Hematopoietic multipotent progenitor cell treated with erythropoietin and hydrocortisone succinate and interleukin-3 and kit ligand, for 8 days (in vitro differentiated cells): ENCODE results near the gene SMPD3.

Experiments
- DNase-seq: peaks from one replicate; pipeline ENCODE4 v3.0.0-alpha.2; 2015

Gene SMPD3

DNA sequence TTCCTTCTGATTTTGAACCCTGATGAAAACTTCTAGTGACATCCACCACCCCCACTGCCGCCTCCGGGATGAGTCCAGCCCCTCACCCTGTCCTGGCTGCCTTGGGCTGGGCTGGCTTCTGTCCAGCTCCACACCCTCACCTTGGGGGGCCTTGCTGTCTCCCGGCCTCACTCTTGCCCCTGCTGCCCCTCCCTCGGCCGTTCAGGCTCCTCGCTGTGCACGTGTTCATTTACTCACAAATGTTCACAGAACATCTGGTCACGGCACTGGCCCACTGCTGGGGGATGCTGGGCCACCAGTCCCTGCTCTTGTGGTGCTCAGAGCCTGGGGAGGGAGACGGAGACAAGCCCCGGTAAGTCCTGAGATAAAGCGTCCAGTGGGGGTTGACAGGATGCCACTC lies 96.8 kb downstream of the SMPD3 start:
- no peak for DNase-seq

DNA sequence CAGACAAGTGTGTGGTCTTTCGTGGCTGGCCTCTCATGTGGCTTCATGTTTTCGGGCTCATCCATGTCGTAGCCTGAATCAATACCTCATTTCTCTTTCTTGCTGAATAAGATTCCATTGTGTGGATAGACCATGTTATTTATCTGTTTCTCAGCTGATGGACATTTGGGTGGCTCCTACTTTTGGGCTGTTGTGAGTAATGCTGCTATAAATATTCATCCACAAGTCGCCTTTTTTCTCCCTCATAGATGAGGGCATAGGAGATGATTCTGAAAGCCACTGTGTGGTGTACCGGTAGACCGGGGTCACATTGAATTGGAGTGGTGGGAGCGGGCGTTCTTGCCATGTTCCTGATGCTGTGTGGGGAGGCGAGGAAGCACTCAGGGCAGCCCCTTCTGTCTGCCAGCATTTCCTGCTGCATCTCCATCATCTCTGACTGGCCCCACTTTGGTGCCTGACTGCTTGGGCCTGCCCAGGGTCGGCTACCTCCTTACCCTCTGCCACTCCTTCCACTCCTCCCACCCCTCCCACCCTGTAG lies 97.4 kb downstream of the SMPD3 start:
- no peak for DNase-seq

DNA sequence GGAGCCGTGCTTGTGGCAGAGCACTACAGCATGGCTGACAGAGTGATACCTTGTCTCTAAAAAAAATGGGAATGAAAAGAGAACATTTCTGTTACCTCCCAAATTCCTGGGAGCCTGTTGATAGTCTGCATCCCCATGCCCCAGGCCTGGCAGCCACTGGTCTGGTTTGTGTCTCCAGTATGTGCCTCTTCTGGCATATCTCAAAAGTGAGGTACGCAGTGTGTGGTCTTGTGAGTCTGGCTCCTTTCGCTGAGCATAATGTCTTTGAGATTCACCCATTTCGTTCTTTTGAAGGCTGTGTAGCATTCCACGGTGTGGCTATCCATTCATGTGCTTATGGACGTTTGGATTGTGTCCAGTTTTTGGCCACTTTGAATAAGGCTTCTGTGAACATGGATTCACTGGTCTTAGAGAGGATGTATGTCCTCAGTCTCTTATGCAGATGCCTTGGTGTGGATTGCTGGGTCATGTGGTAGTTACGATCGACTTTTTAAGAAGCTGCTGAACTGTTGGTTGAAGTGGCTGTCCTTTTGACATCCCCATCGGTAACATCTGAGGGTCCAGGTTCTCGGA lies 98.4 kb downstream of the SMPD3 start:
- no peak for DNase-seq

- no peak for DNase-seq
These were observed 99.5 kb downstream of the SMPD3 start for GRCh38 chr16:68348639-68349445.

DNA sequence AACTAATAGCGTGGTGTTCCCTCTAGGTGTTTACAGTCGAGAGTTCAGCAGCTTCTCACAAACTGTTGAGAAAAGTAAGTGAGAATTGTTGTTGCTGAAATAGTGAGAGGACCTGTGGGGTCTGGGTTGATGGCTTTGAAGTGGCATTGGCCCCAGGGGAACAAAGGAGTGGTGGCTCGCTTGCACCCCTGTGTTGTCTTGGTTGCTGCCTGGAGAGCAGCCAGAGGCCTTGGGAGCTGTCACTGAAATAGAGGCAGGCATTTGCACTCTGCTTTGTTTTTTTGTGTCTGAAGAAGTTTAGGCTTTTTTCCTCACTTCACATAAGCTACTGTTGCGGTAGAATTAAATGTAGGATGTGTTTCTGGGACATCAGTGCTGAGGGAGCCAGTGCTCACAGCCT lies 100.7 kb downstream of the SMPD3 start:
- DNase-seq: no peak

- DNase-seq: no peak
These were observed 101.3 kb downstream of the SMPD3 start for GRCh38 chr16:68346892-68347480.

GRCh38 chr16:68345958-68346635 lies 102.2 kb downstream of the SMPD3 start:
- DNase-seq: no peak

GRCh38 chr16:68345351-68345810 lies 102.9 kb downstream of the SMPD3 start:
- no peak for DNase-seq

DNA sequence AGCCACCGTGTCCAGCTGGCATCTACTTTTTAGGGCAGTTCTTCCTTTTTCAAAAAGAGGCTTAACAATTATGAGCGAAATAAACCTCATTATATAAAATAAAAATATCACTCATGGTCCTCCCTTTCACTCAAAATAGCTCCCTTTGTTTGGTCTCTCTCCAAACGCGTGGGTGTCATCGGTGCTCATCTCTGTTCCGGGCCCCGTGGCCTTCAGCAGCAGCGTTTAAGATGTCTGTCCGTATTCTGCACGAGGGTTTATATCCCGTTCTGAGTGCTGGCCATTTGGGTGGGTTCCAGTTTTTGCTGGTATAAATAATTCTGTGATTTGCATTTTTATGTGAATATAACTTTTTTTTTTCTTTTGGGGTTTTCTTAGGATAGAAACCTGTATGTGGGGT lies 104.1 kb downstream of the SMPD3 start:
- DNase-seq: no peak

DNA sequence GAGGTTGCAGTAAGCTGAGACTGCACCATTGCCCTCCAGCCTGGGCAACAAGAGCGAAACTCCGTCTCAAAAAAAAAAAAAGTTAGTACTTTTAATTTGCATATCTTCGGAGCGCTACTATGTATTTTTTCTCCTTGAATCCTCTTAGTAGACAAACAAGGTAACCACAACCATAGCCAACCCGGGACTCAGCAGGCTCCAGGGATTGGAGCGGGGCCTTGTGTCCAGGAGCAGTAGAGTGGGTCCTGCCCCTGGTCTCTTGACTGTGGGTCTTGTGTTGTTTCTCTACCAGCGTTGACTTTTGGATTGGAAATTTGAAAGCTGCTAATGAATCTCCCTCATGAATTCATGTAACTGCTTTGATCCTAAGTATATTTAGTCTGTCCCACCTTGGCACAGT lies 105.2 kb downstream of the SMPD3 start:
- DNase-seq: no peak

DNA sequence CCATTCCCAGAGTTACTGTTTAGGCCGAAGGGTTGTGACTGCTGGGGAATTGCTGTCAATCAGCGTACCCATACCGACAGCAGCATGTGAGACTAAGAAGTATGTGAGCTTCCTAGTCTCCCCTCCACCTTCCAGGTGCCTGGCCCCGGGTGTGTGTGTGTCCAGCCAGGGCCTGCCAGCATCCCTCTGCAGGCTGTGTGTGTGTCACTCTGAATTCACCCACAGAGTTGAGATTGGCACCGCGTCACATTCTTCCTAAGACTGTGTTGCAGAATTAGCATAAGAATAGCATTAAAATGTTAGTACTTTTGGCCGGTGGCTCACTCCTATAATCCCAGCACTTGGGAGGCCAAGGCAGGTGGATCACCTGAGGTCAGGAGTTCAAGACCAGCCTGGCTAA lies 105.7 kb downstream of the SMPD3 start:
- no peak for DNase-seq

- DNase-seq: no peak
These were observed 109.1 kb downstream of the SMPD3 start for GRCh38 chr16:68339214-68339613.

GRCh38 chr16:68338326-68339119 lies 109.8 kb downstream of the SMPD3 start:
- DNase-seq: no peak

DNA sequence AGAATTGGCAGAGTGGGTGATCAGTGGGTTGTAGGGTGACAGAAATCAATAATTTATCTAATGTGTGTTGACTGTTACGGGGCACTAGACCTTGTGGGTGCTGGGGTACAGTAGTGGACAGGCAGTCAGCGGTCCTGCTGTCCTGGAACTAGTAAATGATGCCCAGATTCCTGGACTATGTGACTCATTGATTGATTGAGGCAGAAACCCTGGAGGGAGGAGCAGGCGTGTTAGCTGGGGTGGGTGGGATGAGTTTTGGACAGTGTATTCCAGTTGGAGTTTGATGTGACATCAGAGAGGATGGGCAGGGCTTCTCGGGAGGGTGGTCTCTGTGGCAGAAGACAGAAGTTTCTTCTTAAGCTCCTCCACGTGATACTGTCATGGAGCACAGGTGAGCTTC lies 113.1 kb downstream of the SMPD3 start:
- DNase-seq: no peak

DNA sequence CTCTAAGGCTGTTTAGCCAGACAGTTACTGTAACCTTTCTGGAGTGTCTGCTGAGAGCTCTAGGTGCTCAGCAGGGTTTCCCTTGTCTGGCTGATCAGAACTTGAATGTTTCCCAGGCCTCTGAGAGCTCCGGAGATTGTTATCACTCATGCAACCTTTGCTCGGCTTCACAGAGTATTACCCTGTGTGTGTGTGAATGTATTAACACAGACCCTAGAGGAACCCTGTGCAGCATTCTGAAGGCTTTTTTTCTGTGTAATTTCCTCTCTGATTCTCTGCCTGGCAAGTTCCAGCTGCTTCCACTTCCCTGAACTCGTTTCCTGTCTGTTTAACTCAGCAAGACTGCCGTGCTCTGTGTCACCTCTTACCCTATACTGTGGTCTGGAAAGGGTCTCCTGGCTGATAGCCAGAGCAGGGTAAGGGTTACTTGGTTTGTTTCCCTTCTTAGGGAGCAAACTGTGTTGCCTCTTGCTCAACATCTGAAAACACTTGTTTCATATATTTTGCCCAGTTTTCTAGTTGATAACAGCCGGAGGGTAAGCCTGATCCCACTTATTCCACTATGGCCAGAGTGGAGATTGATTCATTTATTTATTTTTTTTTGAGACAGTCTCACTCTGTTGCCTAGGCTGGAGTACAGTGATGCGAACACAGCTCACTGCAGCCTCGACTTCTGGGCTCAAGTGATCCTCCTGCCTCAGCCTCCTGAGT lies 115.7 kb downstream of the SMPD3 start:
- peak; percentile 16 for DNase-seq

DNA sequence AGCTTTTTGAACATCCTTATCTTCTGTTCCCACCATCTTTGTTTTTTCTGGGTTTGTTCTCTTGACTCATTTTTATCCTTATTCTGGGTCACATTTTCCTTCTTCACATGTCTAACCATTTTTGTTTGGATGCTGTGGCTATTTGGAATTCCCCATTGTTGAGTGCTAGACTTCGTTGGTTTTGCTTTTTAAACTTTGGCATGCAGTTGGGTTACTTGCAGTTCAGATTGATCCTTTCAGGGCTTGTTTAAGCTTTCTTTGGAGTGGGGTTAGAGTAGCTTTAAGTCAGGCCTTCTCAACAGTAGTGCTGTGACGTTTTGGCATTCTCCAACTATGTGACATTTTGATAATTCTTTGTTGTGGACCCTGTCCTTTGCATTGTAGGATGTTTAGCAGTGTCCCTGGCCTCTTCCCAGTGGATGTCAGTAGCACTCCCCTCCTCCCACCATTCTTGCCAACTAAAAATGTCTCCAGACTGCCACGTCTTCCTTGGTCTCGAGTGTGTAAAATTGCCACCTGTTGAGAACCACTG lies 116.4 kb downstream of the SMPD3 start:
- DNase-seq: no peak

GRCh38 chr16:68328860-68329390 lies 119.4 kb downstream of the SMPD3 start:
- no peak for DNase-seq

GRCh38 chr16:68328151-68328859 lies 120.0 kb downstream of the SMPD3 start:
- DNase-seq: peak; percentile 87

- no peak for DNase-seq
These were observed 123.4 kb downstream of the SMPD3 start for GRCh38 chr16:68324780-68325357.

- no peak for DNase-seq
These were observed 124.0 kb downstream of the SMPD3 start for GRCh38 chr16:68324336-68324735.
